Lung (tissue), 12 donors: ENCODE measurements around the gene ADIRF. TPM values are rescaled to one million over a fixed set of nuclear protein-coding genes. Genes with fewer than 3 reads are reported as not detected.
A peak's percentile ranks its signal among the peaks of the same experiment; 100 is the strongest.

Experiments
- ATAC-seq: fragments of 200-7000 bp; cut with Tn5 transposase; one replicate; pipeline ENCODE4 v1.9.1; 2020; ENCODE audit warnings: moderate number of reproducible peaks; ENCODE audit not compliant: insufficient read depth, low FRiP score
- DNase-seq, 3 donors: peaks; one replicate each; pipeline ENCODE4 v3.0.0-alpha.2; 2013 to 2017
- H3K27ac ChIP-seq, 2 donors: one replicate each; pipeline ENCODE4 v1.5.1; 2013; ENCODE audit warnings: mild to moderate bottlenecking in 2 of 2, moderate library complexity in 2 of 2, control low read depth in 1 of 2, inconsistent platforms in 1 of 2, low read depth in 1 of 2, low read length in 1 of 2
- H3K27me3 ChIP-seq, 3 donors: one replicate each; pipeline ENCODE4 v1.5.1; 2013; ENCODE audit warnings: low read length in 2 of 3; ENCODE audit not compliant: control insufficient read depth in 3 of 3, insufficient read depth in 3 of 3
- H3K36me3 ChIP-seq, 4 donors: one replicate each; pipeline ENCODE4 v1.5.1; 2013; ENCODE audit warnings: low read length in 4 of 4, mild to moderate bottlenecking in 1 of 4, moderate library complexity in 1 of 4; ENCODE audit not compliant: control insufficient read depth in 4 of 4, insufficient read depth in 4 of 4
- H3K4me1 ChIP-seq, 5 donors: one replicate each; pipeline ENCODE4 v1.5.1; 2013; ENCODE audit warnings: low read length in 5 of 5, mild to moderate bottlenecking in 2 of 5, moderate library complexity in 1 of 5; ENCODE audit not compliant: control insufficient read depth in 5 of 5, insufficient read depth in 5 of 5
- H3K4me3 ChIP-seq: one replicate; pipeline ENCODE4 v1.5.1; 2013; ENCODE audit warnings: mild to moderate bottlenecking, control low read depth, moderate library complexity
- H3K9ac ChIP-seq, 2 donors: one replicate each; pipeline ENCODE4 v1.5.1; 2013; ENCODE audit warnings: low read length in 2 of 2, control low read depth in 1 of 2; ENCODE audit not compliant: insufficient read depth in 1 of 2
- H3K9me3 ChIP-seq, 4 donors: one replicate each; pipeline ENCODE4 v1.5.1; 2013; ENCODE audit warnings: low read length in 3 of 4, mild to moderate bottlenecking in 1 of 4, moderate library complexity in 1 of 4; ENCODE audit not compliant: control insufficient read depth in 4 of 4, insufficient read depth in 3 of 4
- CTCF ChIP-seq: IDR thresholded peaks from 2 replicates; pipeline ENCODE4 v1.5.1; 2012; ENCODE audit warnings: mild to moderate bottlenecking; ENCODE audit errors: control extremely low read depth, extremely low read depth
- WGBS, 2 donors: extraction: QIAGEN DNeasy Blood & Tissue Kit; methylation state at CpG; one replicate each; pipeline ENCODE4 v1.1.7; 2013; 5-methylcytosine and 5-hydroxymethylcytosine counted together
- polyA plus RNA-seq, 2 donors: library from polyadenylated mRNA; stranded (reverse); fragments of 200-250 nt; gene quantifications; one replicate each; pipeline ENCODE4 v1.2.1, GENCODE V29; 2013
- total RNA-seq, 2 donors: library from RNA; depleted of rRNA in 1 of 2; stranded (reverse); fragments of >200 nt in 1 of 2; gene quantifications; one replicate each; pipeline ENCODE4 v1.2.1, GENCODE V29; 2014 to 2021
- donor health status: control.
- donor health status: control.
- donor health status: Bipolar disorder and iron deficiency.
- donor health status: healthy.
- donor health status: DM: yes; HTN: yes; CAD: no.

ADIRF gene
- total and polyA plus RNA-seq, 4 donors: 61.4 to 597 (median 320) TPM

- no peak for ATAC-seq
- H3K4me3 ChIP-seq: no peak overlapping the region
- no peak overlapping the region for H3K27ac ChIP-seq
- peaks cover 0 to 2% (median 0%) of the 10 kb centered on the region in 3 donors for H3K27me3 ChIP-seq
- H3K9me3 ChIP-seq: no peaks in the 10 kb centered on the region
- no peak overlapping the region for H3K9ac ChIP-seq
- TF ChIP-seq CTCF: no peak
- DNase-seq: no peak
- peaks cover 0 to 9% (median 0%) of the 10 kb centered on the region in 5 donors for H3K4me1 ChIP-seq
- WGBS, 2 donors: 94 to 96% methylated on average over 30 of the region's 30 CpGs
- H3K36me3 ChIP-seq: peaks cover 0 to 18% (median 0%) of the 10 kb centered on the region in 4 donors
These were observed 24.8 kb upstream of the ADIRF start for GRCh38 chr10:86943316-86944030.

GRCh38 chr10:86944031-86944419 lies 24.3 kb upstream of the ADIRF start:
- H3K27ac ChIP-seq: no peak overlapping the region
- ATAC-seq: no peak
- no peak for DNase-seq
- H3K9ac ChIP-seq: no peak overlapping the region
- H3K4me1 ChIP-seq: peaks cover 0 to 9% (median 0%) of the 10 kb centered on the region in 5 donors
- H3K9me3 ChIP-seq: no peaks in the 10 kb centered on the region
- no peak for TF ChIP-seq CTCF
- peaks cover 0 to 18% (median 0%) of the 10 kb centered on the region in 4 donors for H3K36me3 ChIP-seq
- 87 to 92% methylated on average over 4 of the region's 4 CpGs for WGBS, 2 donors
- no peak overlapping the region for H3K4me3 ChIP-seq
- H3K27me3 ChIP-seq: peaks cover 0 to 2% (median 0%) of the 10 kb centered on the region in 3 donors

- Histone ChIP-seq H3K4me1 (peaks cover 0 to 9% (median 0%) of the 10 kb centered on the region in 5 donors), H3K4me3 (no peak overlapping the region), H3K27me3 (peaks cover 0 to 2% (median 0%) of the 10 kb centered on the region in 3 donors), H3K9ac (no peak overlapping the region), H3K27ac (no peak overlapping the region), H3K36me3 (peaks cover 0 to 18% (median 0%) of the 10 kb centered on the region in 4 donors), H3K9me3 (no peaks in the 10 kb centered on the region)
- peak in 1 of 3 donors; percentile 66 for DNase-seq
- ATAC-seq: no peak
- no peak for TF ChIP-seq CTCF
These were observed 23.8 kb upstream of the ADIRF start for GRCh38 chr10:86944471-86944870.
